ACC112 (cell line): ENCODE measurements around the gene PLXNA3.
A peak's percentile ranks its signal among the peaks of the same experiment; 100 is the strongest.
"Not testable (repeated sequence)": the region's sequence is repeated elsewhere in the genome, so short reads cannot be mapped to it uniquely, and the experiment has no call there.

Source experiments
- H2AFZ ChIP-seq: fragments of 200-600 bp; sonication (generic); one replicate; pipeline ENCODE4 v1.6.0; 2017; ENCODE audit warnings: antibody characterized with exemption, low read length; ENCODE audit not compliant: unreplicated experiment
- H3K27ac ChIP-seq: fragments of 200-600 bp; sonication (generic); 2 replicates; pipeline ENCODE4 v1.5.1; 2014; ENCODE audit warnings: low read depth, mild to moderate bottlenecking, antibody characterized with exemption, low read length, moderate library complexity
- H3K27me3 ChIP-seq: fragments of 200-600 bp; sonication (generic); 2 replicates; pipeline ENCODE4 v1.6.1; 2014; ENCODE audit warnings: mild to moderate bottlenecking, antibody characterized with exemption, low read length, moderate library complexity, mixed read lengths; ENCODE audit not compliant: insufficient read depth
- H3K36me3 ChIP-seq: fragments of 200-600 bp; sonication (generic); 2 replicates; pipeline ENCODE4 v1.6.1; 2016; ENCODE audit warnings: mild to moderate bottlenecking, antibody characterized with exemption, low read length, moderate library complexity, mixed read lengths; ENCODE audit not compliant: insufficient read depth
- H3K4me1 ChIP-seq: fragments of 200-600 bp; sonication (generic); one replicate; pipeline ENCODE4 v1.6.1; 2016; ENCODE audit warnings: low read length, mixed read lengths; ENCODE audit not compliant: insufficient read depth, unreplicated experiment, control insufficient read depth
- H3K4me3 ChIP-seq: fragments of 200-600 bp; sonication (generic); 2 replicates; pipeline ENCODE4 v1.5.1; 2014; ENCODE audit warnings: mild to moderate bottlenecking, low read depth, low read length
- H3K79me2 ChIP-seq: fragments of 200-600 bp; sonication (generic); one replicate; pipeline ENCODE4 v1.6.0; 2016; ENCODE audit warnings: low read length; ENCODE audit not compliant: control insufficient read depth, unreplicated experiment, insufficient read depth

PLXNA3 gene

DNA sequence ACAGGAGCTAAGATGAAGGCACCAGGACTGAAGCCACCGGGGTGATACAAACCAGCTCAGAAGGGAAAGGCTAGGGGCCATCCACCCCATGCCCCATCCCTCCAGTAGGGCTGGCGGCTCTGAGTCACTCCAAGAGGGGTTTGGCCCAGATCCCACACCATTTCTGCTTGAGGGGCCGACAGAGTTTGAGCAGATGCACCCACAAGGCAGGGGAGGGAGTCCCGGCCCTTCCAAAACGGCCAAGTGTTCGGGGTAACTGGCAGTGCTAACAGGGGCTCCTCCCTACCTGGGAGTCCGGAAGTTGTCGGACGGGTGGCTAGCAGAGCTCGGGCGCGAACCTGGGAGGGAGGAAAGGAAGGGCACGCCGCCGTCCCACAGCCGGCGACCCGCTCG, 31.9 kb downstream of the PLXNA3 start:
- Histone ChIP-seq H3K36me3 (no peaks in the 10 kb centered on the region; the same call in 1 of the 2 replicates), H3K27ac (peak overlapping the region; percentile 77; the same call in 1 of the 2 replicates), H3K79me2 (peaks cover 22% of the 10 kb centered on the region), H3K4me3 (peak overlapping the region; percentile 80), H3K27me3 (no peaks in the 10 kb centered on the region), H3K4me1 (no peaks in the 10 kb centered on the region), H2AFZ (no peak overlapping the region)

DNA sequence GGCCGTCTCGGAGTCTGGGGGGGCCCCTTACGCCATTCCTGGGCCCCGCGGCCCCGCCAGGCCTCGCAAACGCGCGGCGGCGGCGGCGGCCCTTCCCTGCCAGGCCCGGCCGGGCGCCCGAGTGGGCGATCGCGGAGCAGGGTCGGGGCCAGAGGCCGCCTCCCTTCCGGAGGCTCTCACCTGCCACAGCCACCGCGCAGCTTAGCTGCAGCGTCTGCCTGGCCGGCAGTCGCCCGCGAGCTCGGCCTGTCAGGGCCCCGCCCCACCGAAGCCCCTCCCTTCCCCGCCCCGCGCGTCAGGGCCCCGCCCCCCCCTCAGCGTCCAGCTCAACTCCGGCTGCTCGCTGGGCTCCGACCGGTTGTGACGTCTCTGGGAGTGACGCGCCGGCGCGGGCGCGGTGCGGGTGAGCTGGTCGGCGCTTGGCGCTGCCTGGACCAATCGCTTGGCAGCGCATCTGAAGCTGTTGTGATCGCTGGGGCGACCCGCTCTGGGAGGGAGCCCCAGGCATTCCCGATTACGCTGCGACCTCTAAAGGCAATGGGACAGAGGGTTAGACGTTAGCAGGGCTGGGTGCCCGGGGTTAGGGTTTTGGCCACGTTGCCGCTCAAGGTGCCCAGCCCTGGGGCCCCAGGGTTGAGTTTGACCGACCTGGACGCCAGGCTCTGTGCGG, 32.5 kb downstream of the PLXNA3 start, which contains the start of gene SLC10A3:
TSS of gene SLC10A3 (minus strand) at position 216 of the 670 bp plus-strand sequence. CDS start 1,689 bp downstream, outside the sequence.
- H3K36me3 ChIP-seq: no peaks in the 10 kb centered on the region
- H3K27ac ChIP-seq: peak within 1 kb of the TSS; percentile 77
- H2AFZ ChIP-seq: no peak within 1 kb of the TSS
- H3K4me3 ChIP-seq: peak within 1 kb of the TSS; percentile 80
- H3K4me1 ChIP-seq: no peaks in the 10 kb centered on the region
- H3K27me3 ChIP-seq: no peaks in the 10 kb centered on the region
- H3K79me2 ChIP-seq: peaks cover 16% of the 10 kb centered on the region

DNA sequence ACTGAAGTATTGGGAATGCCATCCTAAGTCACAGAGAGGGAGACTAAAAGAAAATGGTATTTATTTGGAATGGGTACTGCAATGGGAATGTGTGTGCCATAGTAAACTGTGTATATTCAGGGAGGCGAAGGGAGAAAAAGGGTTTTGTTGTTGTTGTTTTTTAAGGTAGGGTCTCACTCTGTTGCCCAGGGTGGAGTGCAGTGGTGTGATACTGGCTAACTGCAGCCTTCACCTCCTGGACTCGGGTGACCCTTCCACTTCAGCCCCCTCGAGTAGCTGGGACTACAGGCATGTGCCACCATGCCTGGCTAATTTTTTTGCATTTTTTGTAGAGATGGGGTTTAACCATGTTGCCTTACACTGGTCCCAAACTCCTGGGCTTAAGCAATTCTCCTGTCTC, 36.6 kb downstream of the PLXNA3 start:
- H3K4me1 ChIP-seq: peaks cover 4% of the 10 kb centered on the region
- H2AFZ ChIP-seq: no peak overlapping the region
- H3K36me3 ChIP-seq: no peaks in the 10 kb centered on the region
- H3K4me3 ChIP-seq: no peak overlapping the region
- peaks cover under 1% of the 10 kb centered on the region for H3K79me2 ChIP-seq
- H3K27me3 ChIP-seq: no peaks in the 10 kb centered on the region
- no peak overlapping the region for H3K27ac ChIP-seq

DNA sequence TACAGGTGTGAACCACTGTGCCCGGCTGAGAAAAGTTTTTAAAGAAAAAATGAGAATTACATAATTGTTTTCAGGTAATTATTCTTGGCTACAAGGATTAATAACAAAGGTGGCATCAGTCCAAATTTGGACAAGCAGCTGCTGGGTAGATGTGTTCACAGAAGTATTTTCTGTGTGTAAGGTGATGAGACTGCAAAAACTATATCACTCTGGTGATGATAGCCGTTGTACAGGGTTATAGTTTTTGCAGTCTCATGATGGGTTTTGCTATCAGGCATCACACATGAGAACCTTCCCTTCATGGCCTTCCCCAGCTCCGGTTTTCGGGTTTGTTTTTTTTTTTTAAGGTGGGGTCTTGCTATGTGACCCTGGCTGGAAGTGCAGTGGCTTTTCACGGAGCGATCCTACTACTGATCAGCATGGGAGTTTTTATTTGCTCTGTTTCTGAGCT, 37.4 kb downstream of the PLXNA3 start:
- Histone ChIP-seq H3K27me3 (no peaks in the 10 kb centered on the region), H3K4me3 (no peak overlapping the region), H2AFZ (no peak overlapping the region)

DNA sequence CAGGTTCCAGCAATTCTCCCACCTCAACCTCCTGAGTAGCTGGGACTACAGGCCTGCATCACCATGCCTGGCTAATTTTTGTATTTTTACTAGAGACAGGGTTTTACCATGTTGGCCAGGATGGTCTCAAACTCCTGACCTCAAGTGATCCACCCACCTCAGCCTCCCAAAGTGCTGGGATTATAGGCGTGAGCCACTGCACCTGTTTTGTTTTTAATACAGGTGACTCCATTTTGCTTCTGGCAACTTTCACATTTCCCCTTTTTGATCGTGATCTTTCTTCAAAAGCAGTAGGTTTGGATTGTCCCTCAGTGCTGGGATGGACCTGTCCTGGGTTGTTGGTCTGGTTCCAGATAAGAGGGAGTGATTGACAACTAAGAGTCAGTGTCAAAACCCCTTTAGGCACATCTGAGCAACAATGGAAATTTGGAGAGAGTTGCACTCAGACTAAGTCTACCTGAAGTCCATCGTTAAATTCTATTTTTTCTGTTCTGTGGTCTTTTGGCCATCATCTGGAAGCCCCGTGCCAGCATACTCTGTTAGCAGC, 38.6 kb downstream of the PLXNA3 start:
- not testable (repeated sequence) for H3K4me3 ChIP-seq, H3K27me3 ChIP-seq, H3K36me3 ChIP-seq, H3K4me1 ChIP-seq, H3K27ac ChIP-seq, H2AFZ ChIP-seq, H3K79me2 ChIP-seq

More for the DNA sequence above, 37.4 kb downstream of the PLXNA3 start:
- Histone ChIP-seq H3K79me2 (no peaks in the 10 kb centered on the region), H3K36me3 (no peaks in the 10 kb centered on the region), H3K27ac (no peak overlapping the region), H3K4me1 (peaks cover 4% of the 10 kb centered on the region)

DNA sequence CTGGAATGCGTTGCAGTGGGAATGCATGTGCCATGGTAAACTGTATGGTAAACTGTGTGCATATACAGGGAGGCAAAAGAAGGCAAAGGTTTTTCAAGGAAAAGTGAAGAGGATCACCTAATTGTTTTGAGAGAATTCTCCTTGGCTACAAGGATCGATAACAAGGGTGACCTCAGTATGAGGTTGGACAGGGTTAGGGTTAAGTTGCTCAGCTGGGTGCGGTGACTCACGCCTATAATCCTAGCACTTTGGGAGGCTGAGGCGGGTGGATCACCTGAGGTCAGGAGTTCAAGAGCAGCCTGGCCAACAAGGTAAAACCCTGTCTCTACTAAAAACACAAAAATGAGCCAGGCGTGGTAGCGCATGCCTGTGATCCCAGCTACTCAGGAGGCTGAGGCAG, 43.3 kb downstream of the PLXNA3 start:
- H3K4me1 ChIP-seq: peaks cover 16% of the 10 kb centered on the region
- not testable (repeated sequence) for H3K4me3 ChIP-seq, H3K27ac ChIP-seq, H2AFZ ChIP-seq, H3K79me2 ChIP-seq, H3K27me3 ChIP-seq, H3K36me3 ChIP-seq

DNA sequence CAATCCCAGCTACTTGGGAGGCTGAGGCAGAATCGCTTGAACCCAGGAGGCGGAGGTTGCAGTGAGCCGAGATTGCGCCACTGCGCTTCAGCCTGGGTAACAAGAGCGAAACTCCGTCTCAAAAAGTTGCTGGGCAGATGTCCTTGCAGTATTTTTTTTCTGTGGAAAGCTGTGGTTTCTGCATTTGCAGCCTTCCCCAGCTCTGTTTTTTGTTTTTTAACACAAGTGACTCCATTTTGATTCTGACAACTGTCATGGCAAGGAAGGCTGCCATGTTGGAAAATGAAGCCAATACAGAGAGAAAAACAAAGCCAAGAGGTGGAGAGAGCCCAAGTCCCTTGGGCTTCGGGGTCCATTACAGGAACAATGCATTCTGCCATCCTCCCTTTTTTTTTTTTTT, 44.0 kb downstream of the PLXNA3 start:
- H3K79me2 ChIP-seq: no peaks in the 10 kb centered on the region
- peaks cover 13% of the 10 kb centered on the region for H3K4me1 ChIP-seq
- H3K27ac ChIP-seq: no peak overlapping the region
- H2AFZ ChIP-seq: no peak overlapping the region
- no peaks in the 10 kb centered on the region for H3K36me3 ChIP-seq
- H3K4me3 ChIP-seq: no peak overlapping the region
- H3K27me3 ChIP-seq: no peaks in the 10 kb centered on the region

DNA sequence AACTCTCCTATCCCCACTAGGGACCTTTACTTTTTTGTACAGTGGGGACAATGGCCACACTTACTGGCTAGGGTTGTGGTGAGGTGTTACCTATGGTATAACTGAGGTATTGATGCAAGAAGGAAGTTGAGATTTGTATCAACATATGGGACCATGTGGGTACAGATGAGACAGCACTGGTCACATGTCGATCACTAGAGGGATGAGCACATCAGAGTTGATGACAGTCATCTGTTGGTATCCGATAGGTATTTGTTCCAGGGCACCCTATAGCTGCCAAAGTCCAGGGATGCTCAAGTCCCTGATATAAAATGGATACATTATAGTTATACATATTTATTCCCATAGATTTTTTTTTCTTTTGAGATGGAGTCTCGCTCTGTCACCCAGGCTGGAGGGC, 44.9 kb downstream of the PLXNA3 start:
- Histone ChIP-seq H3K79me2 (no peaks in the 10 kb centered on the region), H2AFZ (no peak overlapping the region), H3K27ac (no peak overlapping the region), H3K36me3 (no peaks in the 10 kb centered on the region), H3K4me3 (no peak overlapping the region), H3K4me1 (peaks cover 12% of the 10 kb centered on the region), H3K27me3 (no peaks in the 10 kb centered on the region)

DNA sequence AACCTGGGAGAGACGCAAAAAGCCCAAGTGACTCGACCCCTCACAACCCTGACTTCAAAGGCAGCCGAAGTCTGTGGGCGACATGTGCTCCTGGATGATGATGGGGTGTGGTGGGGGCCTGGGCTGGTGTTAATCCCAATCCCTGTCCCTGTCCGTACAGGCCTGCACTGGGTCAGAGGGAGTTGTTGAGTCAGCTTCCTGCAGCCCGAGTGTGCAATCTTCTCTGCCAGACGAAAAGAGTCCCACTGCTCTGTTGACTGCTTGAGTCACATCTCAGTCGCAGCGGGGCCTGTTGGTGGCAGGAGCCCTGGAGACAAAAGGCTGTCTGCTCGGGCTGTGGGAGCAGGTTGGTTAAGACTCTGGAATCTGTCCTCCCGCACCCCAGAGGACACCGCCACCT, 47.7 kb downstream of the PLXNA3 start:
- Histone ChIP-seq H2AFZ (no peak overlapping the region), H3K27me3 (no peaks in the 10 kb centered on the region), H3K4me1 (peaks cover 12% of the 10 kb centered on the region), H3K36me3 (no peaks in the 10 kb centered on the region), H3K79me2 (no peaks in the 10 kb centered on the region), H3K27ac (peak overlapping the region; percentile 52), H3K4me3 (no peak overlapping the region)

DNA sequence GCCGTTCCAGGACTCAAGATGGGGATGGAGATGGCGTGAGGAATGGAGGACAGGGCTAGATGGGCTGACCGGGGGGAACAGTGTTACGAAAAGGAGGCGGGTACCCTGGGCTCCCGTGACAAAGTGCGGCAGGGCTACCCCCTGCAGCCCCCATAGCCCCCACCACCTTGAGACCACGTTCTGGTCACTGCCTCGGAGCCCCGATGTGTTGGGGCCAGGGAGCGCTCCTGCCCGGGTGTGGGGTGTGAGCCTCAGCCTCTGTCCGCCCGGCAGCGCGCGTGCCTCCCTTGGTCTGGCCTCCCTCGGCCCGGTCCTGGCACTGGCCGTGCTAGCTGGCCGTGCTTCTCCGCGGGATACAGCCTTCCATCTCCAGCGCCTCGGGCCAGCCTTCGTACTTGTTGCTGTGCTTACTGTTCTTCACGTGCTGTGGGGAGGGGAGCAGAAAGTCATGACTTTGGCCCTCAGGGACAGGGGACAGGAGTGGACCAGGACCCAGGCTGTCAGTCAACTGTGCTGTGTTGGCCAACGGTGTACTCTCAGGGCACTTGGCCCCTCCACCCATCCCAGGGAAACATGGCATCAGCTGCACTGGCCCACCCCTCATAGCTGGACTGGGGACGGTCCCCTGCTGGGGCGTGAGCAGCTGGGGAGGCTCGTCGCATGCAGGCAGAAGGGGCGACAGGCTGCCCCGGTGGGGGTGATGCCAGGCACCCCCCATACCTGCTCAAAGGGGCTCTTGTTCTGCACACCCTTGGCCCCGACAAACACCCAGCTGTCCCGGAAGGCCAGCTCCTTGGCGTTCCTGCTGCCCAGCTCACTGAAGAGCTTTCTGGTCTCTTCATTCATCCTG, 48.6 kb downstream of the PLXNA3 start:
- Histone ChIP-seq H3K4me3 (no peak overlapping the region), H3K27me3 (no peaks in the 10 kb centered on the region), H3K79me2 (no peaks in the 10 kb centered on the region), H3K4me1 (peaks cover 12% of the 10 kb centered on the region), H3K27ac (no peak overlapping the region), H2AFZ (no peak overlapping the region), H3K36me3 (no peaks in the 10 kb centered on the region)
